Spleen (tissue), 7 donors: Measurements from ENCODE around the gene IGSF9.

Experiments
- CTCF ChIP-seq, 11 experiments: fragments of 200-600 bp in 7 of 11; fragments of 450-650 bp in 4 of 11; sonication (generic) in 4 of 11; IDR thresholded peaks in 8 of 11; conservative IDR thresholded peaks in 3 of 11; 1 replicate in 7 of 11; 2 replicates in 4 of 11; pipeline versions ENCODE4 v1.4.0 to v1.8.0; 2016 to 2021; ENCODE audit warnings: antibody characterized with exemption in 11 of 11, inconsistent platforms in 4 of 11, mild to moderate bottlenecking in 1 of 11
- POLR2A ChIP-seq, 3 donors: fragments of 450-650 bp; IDR thresholded peaks; one replicate each; pipeline ENCODE4 v1.5.1; 2017; ENCODE audit warnings: antibody characterized with exemption in 3 of 3, mild to moderate bottlenecking in 1 of 3
- donor health status: DM: no; HTN: no; CAD: no; lungs with moderate emphysema.
- donor health status: DM: no; HTN: no; CAD: no.
- donor health status: DM: no; HTN: no; CAD: no.

- TF ChIP-seq CTCF (IDR thresholded peaks at IDR 0.05 in 8 of 11, conservative IDR thresholded peaks at IDR 0.05 in 3 of 11) (no peak), POLR2A (IDR thresholded peaks at IDR 0.05) (no peak)
Observed at GRCh38 chr1:159883134-159883533, 62.3 kb downstream of the IGSF9 start.
